C4-2B (cell line): Measurements from ENCODE around the gene SH3GL3.

Experiments used
- CTCF ChIP-seq: fragments of 450-650 bp; conservative IDR thresholded peaks from 2 replicates; pipeline ENCODE4 v1.5.1; 2017; ENCODE audit warnings: mild to moderate bottlenecking
- ZFX ChIP-seq: fragments of 450-650 bp; IDR thresholded peaks from 2 replicates; pipeline ENCODE4 v1.6.1; 2017

GRCh38 chr15:83555383-83555782 lies 108.2 kb downstream of the SH3GL3 start:
- TF ChIP-seq CTCF, result no peak
- no peak for TF ChIP-seq ZFX
